Fibroblast of skin of back (primary cell): ENCODE data around the gene TMPRSS11F. TPM values are rescaled to one million over a fixed set of nuclear protein-coding genes. Genes with fewer than 3 reads are reported as not detected.
"Not testable (repeated sequence)": the region's sequence is repeated elsewhere in the genome, so short reads cannot be mapped to it uniquely, and the experiment has no call there.

ENCODE experiments used
- DNase-seq: peaks from one replicate; pipeline ENCODE4 v3.0.0-alpha.2; 2013
- polyA plus RNA-seq, 2 experiments: library from polyadenylated mRNA; unstranded; fragments of 120-200 nt; gene quantifications; one replicate each; pipeline ENCODE4 v1.2.1, GENCODE V29; 2013; ENCODE audit not compliant: insufficient read length in 2 of 2

TMPRSS11F gene
- not detected for polyA plus RNA-seq (2013, experiment 1 of 2; ENCODE audit: insufficient read length)
- not detected for polyA plus RNA-seq (2013, experiment 2 of 2; ENCODE audit: insufficient read length)

GRCh38 chr4:68129793-68130192, at the start of gene TMPRSS11F:
Gene TMPRSS11F (minus strand): TSS chr4:68129869. CDS start chr4:68129820, 49 bp downstream.
- DNase-seq, result no peak

GRCh38 chr4:68176904-68177303, 47.2 kb upstream of the TMPRSS11F start:
- DNase-seq, result no peak

GRCh38 chr4:68176500-68176899, 46.8 kb upstream of the TMPRSS11F start:
- DNase-seq, result no peak

- DNase-seq, result peak; percentile 53
Observed at GRCh38 chr4:68175562-68176155, 46.0 kb upstream of the TMPRSS11F start.

GRCh38 chr4:68174389-68174788, 44.7 kb upstream of the TMPRSS11F start:
- DNase-seq, result not testable (repeated sequence)

GRCh38 chr4:68172147-68172546, 42.5 kb upstream of the TMPRSS11F start:
- DNase-seq, result not testable (repeated sequence)

- no peak for DNase-seq
Observed at GRCh38 chr4:68167706-68168105, 38.0 kb upstream of the TMPRSS11F start.

- no peak for DNase-seq
Observed at GRCh38 chr4:68167166-68167565, 37.5 kb upstream of the TMPRSS11F start.

- no peak for DNase-seq
Observed at GRCh38 chr4:68163754-68164153, 34.1 kb upstream of the TMPRSS11F start.

- no peak for DNase-seq
Observed at GRCh38 chr4:68162196-68162595, 32.5 kb upstream of the TMPRSS11F start.

- DNase-seq, result no peak
Observed at GRCh38 chr4:68152411-68152810, 22.7 kb upstream of the TMPRSS11F start.

- no peak for DNase-seq
Observed at GRCh38 chr4:68148800-68149685, 19.4 kb upstream of the TMPRSS11F start.

GRCh38 chr4:68147079-68147478, 17.4 kb upstream of the TMPRSS11F start:
- no peak for DNase-seq

- DNase-seq, result no peak
Observed at GRCh38 chr4:68145261-68145660, 15.6 kb upstream of the TMPRSS11F start.

- no peak for DNase-seq
Observed at GRCh38 chr4:68141852-68142251, 12.2 kb upstream of the TMPRSS11F start.

- DNase-seq, result no peak
Observed at GRCh38 chr4:68132342-68132741, 2.7 kb upstream of the TMPRSS11F start.

GRCh38 chr4:68124262-68124661, 5.4 kb downstream of the TMPRSS11F start:
- DNase-seq, result no peak

- no peak for DNase-seq
Observed at GRCh38 chr4:68123525-68123924, 6.1 kb downstream of the TMPRSS11F start.

- DNase-seq, result no peak
Observed at GRCh38 chr4:68119921-68120320, 9.7 kb downstream of the TMPRSS11F start.

- DNase-seq, result no peak
Observed at GRCh38 chr4:68110441-68110840, 19.2 kb downstream of the TMPRSS11F start.

GRCh38 chr4:68109868-68110267, 19.8 kb downstream of the TMPRSS11F start:
- no peak for DNase-seq

GRCh38 chr4:68082758-68083157, 46.9 kb downstream of the TMPRSS11F start:
- DNase-seq, result no peak

GRCh38 chr4:68079928-68080327, 49.7 kb downstream of the TMPRSS11F start:
- no peak for DNase-seq

- no peak for DNase-seq
Observed at GRCh38 chr4:68077737-68078136, 51.9 kb downstream of the TMPRSS11F start.
